ENCODE measurements around the gene SCUBE1. TPM values are rescaled to one million over a fixed set of nuclear protein-coding genes. Genes with fewer than 3 reads are reported as not detected.

Gene SCUBE1
- total and polyA plus RNA-seq, 2 experiments from 2014 or later, result not detected

GRCh38 chr22:43244803-43245527 lies 98.2 kb downstream of the SCUBE1 start:
- Histone ChIP-seq H3K27me3 (replicated peaks; ENCODE audit: insufficient read depth) (no peaks in the 10 kb centered on the region; the same call in 1 of the 2 replicates), H3K4me1 (ENCODE audit: insufficient read depth) (no peaks in the 10 kb centered on the region), H3K9ac (no peak overlapping the region), H2AFZ (no peak overlapping the region), H3K4me2 (ENCODE audit: unreplicated experiment) (no peak overlapping the region), H3F3A (ENCODE audit: insufficient read depth) (no peaks in the 10 kb centered on the region), H3K27ac (no peak overlapping the region), H3K9me3 (ENCODE audit: low read depth) (no peaks in the 10 kb centered on the region), H4K20me1 (ENCODE audit: insufficient read depth) (no peaks in the 10 kb centered on the region), H3K4me3 (no peak overlapping the region), H3K79me2 (ENCODE audit: insufficient read depth) (no peaks in the 10 kb centered on the region), H3K9me2 (ENCODE audit: insufficient read depth) (no peaks in the 10 kb centered on the region), H3K36me3 (ENCODE audit: low read depth) (no peaks in the 10 kb centered on the region)
- in situ Hi-C loops (cut with MboI), result no loop called here
- TF ChIP-seq EZH2phosphoT487 (IDR thresholded peaks at IDR 0.05; ENCODE audit: insufficient read depth, low read depth) (no peak), EZH2 (IDR thresholded peaks at IDR 0.05; ENCODE audit: insufficient read depth, poor library complexity, severe bottlenecking) (no peak)
- no peak for DNase-seq
- WGBS, 2 experiments (ENCODE audit: low coverage in 1 of 2, low lambda C conversion rate in 2 of 2, missing lambda C conversion rate in 2 of 2), result 66 to 68% methylated on average over 24 of the region's 24 CpGs

GRCh38 chr22:43244402-43244801 lies 98.8 kb downstream of the SCUBE1 start:
- Histone ChIP-seq H3K4me1 (ENCODE audit: insufficient read depth) (no peaks in the 10 kb centered on the region), H3K9me2 (ENCODE audit: insufficient read depth) (no peaks in the 10 kb centered on the region), H3K79me2 (ENCODE audit: insufficient read depth) (no peaks in the 10 kb centered on the region), H3K4me3 (no peak overlapping the region), H3K27ac (no peak overlapping the region), H3K9ac (no peak overlapping the region), H3K36me3 (ENCODE audit: low read depth) (no peaks in the 10 kb centered on the region), H3K9me3 (ENCODE audit: low read depth) (no peaks in the 10 kb centered on the region), H4K20me1 (ENCODE audit: insufficient read depth) (no peaks in the 10 kb centered on the region), H2AFZ (no peak overlapping the region), H3K27me3 (replicated peaks; ENCODE audit: insufficient read depth) (peaks cover 4% of the 10 kb centered on the region), H3K4me2 (ENCODE audit: unreplicated experiment) (no peak overlapping the region), H3F3A (ENCODE audit: insufficient read depth) (no peaks in the 10 kb centered on the region)
- no peak for DNase-seq
- TF ChIP-seq EZH2phosphoT487 (IDR thresholded peaks at IDR 0.05; ENCODE audit: insufficient read depth, low read depth) (no peak), EZH2 (IDR thresholded peaks at IDR 0.05; ENCODE audit: insufficient read depth, poor library complexity, severe bottlenecking) (no peak)
- 66 to 71% methylated on average over 7 of the region's 7 CpGs for WGBS, 2 experiments (ENCODE audit: low coverage in 1 of 2, low lambda C conversion rate in 2 of 2, missing lambda C conversion rate in 2 of 2)
- in situ Hi-C loops (cut with MboI), result no loop called here

GRCh38 chr22:43243324-43243723 lies 99.8 kb downstream of the SCUBE1 start:
- Histone ChIP-seq H3F3A (ENCODE audit: insufficient read depth) (no peaks in the 10 kb centered on the region), H3K9ac (no peak overlapping the region), H3K27me3 (replicated peaks; ENCODE audit: insufficient read depth) (peaks cover 13% of the 10 kb centered on the region), H3K9me2 (ENCODE audit: insufficient read depth) (no peaks in the 10 kb centered on the region), H3K27ac (no peak overlapping the region), H3K79me2 (ENCODE audit: insufficient read depth) (no peaks in the 10 kb centered on the region), H3K4me1 (ENCODE audit: insufficient read depth) (no peaks in the 10 kb centered on the region), H2AFZ (no peak overlapping the region), H3K9me3 (ENCODE audit: low read depth) (no peaks in the 10 kb centered on the region), H3K36me3 (ENCODE audit: low read depth) (no peaks in the 10 kb centered on the region), H3K4me3 (no peak overlapping the region), H4K20me1 (ENCODE audit: insufficient read depth) (no peaks in the 10 kb centered on the region), H3K4me2 (ENCODE audit: unreplicated experiment) (no peak overlapping the region)
- 67 to 68% methylated on average over 11 to 12 of the region's 12 CpGs for WGBS, 2 experiments (ENCODE audit: low coverage in 1 of 2, low lambda C conversion rate in 2 of 2, missing lambda C conversion rate in 2 of 2)
- DNase-seq, result no peak
- in situ Hi-C loops (cut with MboI), result no loop called here
- TF ChIP-seq EZH2phosphoT487 (IDR thresholded peaks at IDR 0.05; ENCODE audit: insufficient read depth, low read depth), result no peak
- TF ChIP-seq EZH2 (IDR thresholded peaks at IDR 0.05; ENCODE audit: insufficient read depth, poor library complexity, severe bottlenecking), result no peak

GRCh38 chr22:43242627-43243026 lies 100.5 kb downstream of the SCUBE1 start:
- DNase-seq, result no peak
- Histone ChIP-seq H3K9me3 (ENCODE audit: low read depth) (no peaks in the 10 kb centered on the region), H3K27ac (no peak overlapping the region), H4K20me1 (ENCODE audit: insufficient read depth) (no peaks in the 10 kb centered on the region), H3K9me2 (ENCODE audit: insufficient read depth) (no peaks in the 10 kb centered on the region), H3K36me3 (ENCODE audit: low read depth) (no peaks in the 10 kb centered on the region), H3K79me2 (ENCODE audit: insufficient read depth) (no peaks in the 10 kb centered on the region), H2AFZ (no peak overlapping the region), H3K27me3 (replicated peaks; ENCODE audit: insufficient read depth) (peaks cover 14% of the 10 kb centered on the region), H3F3A (ENCODE audit: insufficient read depth) (no peaks in the 10 kb centered on the region), H3K9ac (no peak overlapping the region), H3K4me3 (no peak overlapping the region), H3K4me1 (ENCODE audit: insufficient read depth) (no peaks in the 10 kb centered on the region), H3K4me2 (ENCODE audit: unreplicated experiment) (no peak overlapping the region)
- in situ Hi-C loops (cut with MboI), result no loop called here
- TF ChIP-seq EZH2 (IDR thresholded peaks at IDR 0.05; ENCODE audit: insufficient read depth, poor library complexity, severe bottlenecking), result no peak
- 80 to 89% methylated on average over 6 of the region's 6 CpGs for WGBS, 2 experiments (ENCODE audit: low coverage in 1 of 2, low lambda C conversion rate in 2 of 2, missing lambda C conversion rate in 2 of 2)

Data from GM23248 (cell line).